ENCODE measurements around the gene LIPM.

The LIPM gene

DNA sequence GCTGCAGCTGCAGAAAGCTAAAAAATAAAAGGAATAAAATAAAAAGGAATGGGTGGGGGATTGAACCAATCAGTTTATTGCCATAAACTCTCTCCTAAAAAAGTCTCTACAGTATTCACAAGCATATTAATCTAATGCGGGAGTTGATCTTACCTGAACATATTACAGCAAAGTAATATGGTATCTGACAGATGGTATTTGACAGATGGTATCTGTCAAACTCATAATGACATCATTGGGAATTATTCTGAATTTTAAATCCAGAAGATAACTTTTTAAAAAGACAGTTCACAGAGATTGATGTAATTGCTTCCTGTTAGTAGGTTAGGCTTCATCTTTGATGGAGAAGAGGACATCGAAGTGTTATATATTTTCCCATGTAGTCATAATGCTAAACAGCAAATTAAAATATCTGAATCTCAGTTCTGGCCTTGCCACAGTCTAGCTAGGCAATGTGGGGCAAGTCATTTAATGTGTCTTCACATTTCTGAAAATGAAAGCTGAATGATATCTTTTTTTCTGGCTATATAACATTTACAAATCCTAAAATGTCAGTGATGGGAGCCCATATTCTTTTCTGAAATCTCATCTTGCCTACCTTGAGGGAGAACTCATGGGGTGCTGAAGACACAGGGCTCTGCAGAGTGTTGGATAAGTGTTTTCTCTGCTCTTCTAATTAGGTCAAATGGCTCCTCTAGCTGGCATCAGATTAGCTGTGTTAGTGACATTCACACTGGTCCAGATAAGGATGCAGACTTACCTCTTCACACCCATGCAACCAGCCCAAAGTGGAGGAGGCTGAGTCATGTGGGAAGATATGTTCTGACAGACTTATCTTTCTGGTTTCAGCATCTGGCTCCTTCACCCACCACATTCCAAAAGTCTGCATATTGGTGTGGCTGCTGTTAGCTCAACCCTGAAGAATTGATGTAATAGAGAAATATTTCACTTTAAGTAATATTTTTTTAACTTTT, 2.1 kb upstream of the LIPM start:
- no peak for DNase-seq (ENCODE audit: low read depth in 4 of 4, low spot score in 1 of 4)

GRCh38 chr10:88803641-88804040, 1.1 kb downstream of the LIPM start:
- no peak for DNase-seq (ENCODE audit: low read depth in 4 of 4, low spot score in 1 of 4)

DNA sequence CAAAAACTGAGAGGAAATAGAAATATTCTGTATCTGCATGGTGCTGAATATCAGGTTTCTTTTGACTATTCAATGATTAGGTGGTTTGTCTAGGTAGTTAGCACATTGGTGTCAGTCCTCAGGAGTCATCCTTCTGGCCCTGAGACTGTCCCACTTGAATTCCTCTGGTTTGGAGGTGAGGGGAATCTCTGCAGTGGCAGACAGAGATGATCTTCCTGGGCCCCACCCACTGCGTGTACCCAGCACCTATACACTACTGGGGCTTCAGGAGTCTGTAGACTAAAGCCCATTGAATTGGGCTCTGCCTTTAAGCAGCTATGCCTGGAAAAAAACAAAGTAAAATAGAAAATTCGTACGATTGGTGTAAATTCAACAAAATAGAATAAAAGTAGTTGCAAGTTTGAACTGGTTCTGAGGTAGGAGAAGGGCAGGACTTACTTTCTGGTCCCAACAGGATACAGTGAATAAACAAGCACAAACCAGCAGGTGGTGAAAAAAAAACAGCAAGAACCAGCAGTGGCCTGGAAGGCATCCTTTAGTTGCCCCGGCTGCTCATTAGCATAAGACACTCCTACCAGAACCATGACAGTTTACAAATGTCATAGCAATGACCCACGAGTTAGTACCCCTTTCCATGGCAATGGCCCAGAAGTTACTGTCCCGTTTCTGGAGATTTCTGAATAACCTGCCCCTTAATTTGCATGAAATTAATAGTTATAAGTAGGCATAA, 1.7 kb downstream of the LIPM start:
- no peak for DNase-seq (ENCODE audit: low read depth in 4 of 4, low spot score in 1 of 4)

- no peak for DNase-seq (ENCODE audit: low read depth in 4 of 4, low spot score in 1 of 4)
Observed at GRCh38 chr10:88805361-88805760, 2.8 kb downstream of the LIPM start.

- DNase-seq (ENCODE audit: low read depth in 4 of 4, low spot score in 1 of 4) = no peak
Observed at GRCh38 chr10:88805924-88806323, 3.4 kb downstream of the LIPM start.

DNA sequence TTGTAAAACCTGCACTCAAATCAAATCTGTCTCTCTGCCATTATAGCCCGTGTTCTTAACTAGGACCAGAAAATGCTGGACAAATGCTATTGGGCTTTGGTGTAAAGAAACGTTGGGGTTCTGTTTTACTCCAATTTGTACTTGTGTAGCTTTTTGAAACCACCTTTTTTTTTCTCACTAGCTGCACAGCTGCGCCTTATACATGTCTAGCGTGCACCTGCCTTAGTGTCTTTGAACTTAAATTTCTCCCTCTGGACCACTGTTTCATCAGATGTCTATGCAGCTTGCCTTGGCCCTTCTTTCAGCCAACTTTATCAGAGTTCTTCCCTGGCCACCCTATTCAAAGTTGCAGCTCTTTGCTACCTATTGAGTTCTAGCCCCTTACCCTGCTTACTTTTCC, 7.1 kb downstream of the LIPM start:
- DNase-seq (ENCODE audit: low read depth in 4 of 4, low spot score in 1 of 4) = no peak

GRCh38 chr10:88810196-88810961, 7.8 kb downstream of the LIPM start:
- DNase-seq (ENCODE audit: low read depth in 4 of 4, low spot score in 1 of 4) = peak in 1 of 4 experiments; percentile 5

- DNase-seq (ENCODE audit: low read depth in 4 of 4, low spot score in 1 of 4) = no peak
Observed at GRCh38 chr10:88813200-88813599, 10.7 kb downstream of the LIPM start.

- no peak for DNase-seq (ENCODE audit: low read depth in 4 of 4, low spot score in 1 of 4)
Observed at GRCh38 chr10:88819290-88819689, 16.8 kb downstream of the LIPM start.

DNA sequence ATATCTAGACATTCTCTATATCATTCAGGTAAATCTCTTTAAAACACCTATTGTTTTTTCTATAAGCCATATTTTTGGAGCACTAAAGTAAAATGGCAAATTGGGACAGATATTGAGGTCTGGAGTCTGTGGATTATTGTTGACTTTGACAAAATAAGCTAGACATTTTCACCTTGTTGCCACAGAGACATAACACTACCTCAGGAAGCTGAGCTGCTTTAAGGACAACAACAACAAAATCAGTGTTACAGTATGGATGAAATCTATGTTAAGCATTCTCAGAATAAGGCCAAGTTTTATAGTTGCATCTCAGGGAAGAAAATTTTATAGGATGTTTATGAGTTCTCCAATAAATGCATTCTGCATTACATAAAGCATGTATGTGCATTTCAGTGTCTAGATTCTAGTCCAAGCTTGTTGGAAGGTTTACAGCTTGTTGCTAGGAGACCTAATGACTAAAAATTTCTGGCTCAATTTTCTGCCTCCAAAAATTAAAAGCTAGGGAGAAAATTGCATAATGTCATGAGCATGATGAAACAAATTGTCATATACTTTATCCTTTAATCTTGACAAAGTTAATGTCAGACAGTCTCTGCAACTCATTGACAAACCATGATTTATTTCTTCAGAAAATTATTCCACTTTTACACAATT, 18.3 kb downstream of the LIPM start:
- no peak for DNase-seq (ENCODE audit: low read depth in 4 of 4, low spot score in 1 of 4)

- DNase-seq (ENCODE audit: low read depth in 4 of 4, low spot score in 1 of 4) = no peak
Observed at GRCh38 chr10:88826388-88826787, 23.9 kb downstream of the LIPM start.

DNA sequence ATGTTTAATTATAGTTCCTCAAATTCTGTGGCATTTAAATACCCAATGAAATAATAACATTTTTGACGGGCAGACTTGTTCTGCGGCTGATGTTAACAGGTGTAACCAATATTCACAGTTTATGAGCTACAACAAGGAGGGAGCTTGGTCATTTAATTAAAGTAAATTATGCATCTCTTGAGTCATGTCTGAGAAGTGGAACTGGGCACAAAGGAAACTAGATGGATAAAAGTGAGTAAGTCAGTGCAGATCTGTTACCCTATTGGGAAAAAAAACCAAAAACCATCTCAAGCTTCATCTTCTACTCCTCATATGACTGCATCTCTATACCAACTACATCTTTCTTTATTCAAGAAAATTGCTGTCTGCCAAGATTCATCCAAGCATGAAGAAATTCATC, 25.1 kb downstream of the LIPM start:
- no peak for DNase-seq (ENCODE audit: low read depth in 4 of 4, low spot score in 1 of 4)

DNA sequence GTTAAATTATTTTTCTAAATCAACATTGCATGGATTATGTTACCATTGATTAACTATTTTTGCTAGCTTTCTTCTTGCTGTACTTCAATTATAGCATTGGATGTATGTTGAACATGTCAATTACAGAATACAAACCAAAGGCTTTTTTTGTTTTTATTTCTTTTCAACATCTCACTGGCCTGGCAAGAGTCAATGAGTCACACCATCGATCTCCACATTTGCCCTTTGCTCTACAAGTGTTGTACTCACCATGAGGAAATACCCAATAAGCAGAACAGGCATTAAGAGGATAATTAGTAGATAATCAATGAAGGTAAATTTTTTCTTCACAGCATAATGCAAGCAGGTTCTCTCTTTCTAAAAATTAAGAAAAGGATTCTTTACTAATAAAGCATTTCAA, 25.8 kb downstream of the LIPM start:
- DNase-seq (ENCODE audit: low read depth in 4 of 4, low spot score in 1 of 4) = no peak

DNA sequence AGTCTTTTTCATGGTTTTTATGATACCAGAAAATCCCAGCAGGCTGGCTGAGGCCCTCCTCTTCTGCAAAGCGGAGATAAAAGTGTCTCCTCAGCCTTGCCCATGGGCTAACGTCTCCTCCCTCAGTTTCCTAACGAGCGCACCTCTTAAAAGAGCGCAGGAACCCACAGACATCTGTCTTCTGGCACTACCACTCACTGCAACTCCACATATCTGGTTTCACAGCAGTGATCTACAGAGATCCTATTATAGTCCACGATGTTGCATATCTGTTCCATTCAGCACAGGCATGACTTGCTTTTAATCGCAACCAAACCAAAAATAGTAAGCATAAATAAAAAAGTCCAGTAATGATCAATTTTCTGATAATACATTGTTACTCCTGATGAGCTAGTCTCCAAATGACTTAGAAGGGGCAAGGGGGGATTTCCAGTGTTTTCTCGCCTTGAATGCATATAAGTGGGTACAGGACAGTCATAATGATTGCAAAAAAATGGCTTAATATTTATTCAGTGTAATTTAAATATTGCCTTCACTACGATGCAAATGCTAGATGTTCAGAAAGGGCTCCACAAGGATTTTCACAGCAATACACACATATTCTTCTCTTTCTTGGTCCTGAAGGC, 28.2 kb downstream of the LIPM start:
- DNase-seq (ENCODE audit: low read depth in 4 of 4, low spot score in 1 of 4) = no peak

- DNase-seq (ENCODE audit: low read depth in 4 of 4, low spot score in 1 of 4) = peak in 1 of 4 experiments; percentile 7
Observed at GRCh38 chr10:88831709-88832108, 29.2 kb downstream of the LIPM start.

DNA sequence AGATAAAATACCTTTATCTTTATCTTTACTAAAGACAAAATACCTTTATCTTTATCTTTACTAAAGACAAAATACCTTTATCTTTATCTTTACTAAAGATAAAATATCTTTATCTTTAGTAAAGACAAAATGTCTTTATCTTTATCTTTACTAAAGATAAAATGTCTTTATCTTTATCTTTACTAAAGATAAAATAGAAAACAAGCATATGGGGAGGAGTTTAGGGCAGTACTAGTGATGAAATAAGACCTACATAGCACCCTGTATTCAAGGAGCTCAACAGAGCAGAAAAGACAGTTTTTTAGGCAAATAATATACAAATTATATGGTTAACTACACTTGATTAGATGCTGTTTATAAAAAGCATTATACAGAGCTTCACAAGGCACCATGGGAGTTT, 29.8 kb downstream of the LIPM start:
- DNase-seq (ENCODE audit: low read depth in 4 of 4, low spot score in 1 of 4) = no peak

DNA sequence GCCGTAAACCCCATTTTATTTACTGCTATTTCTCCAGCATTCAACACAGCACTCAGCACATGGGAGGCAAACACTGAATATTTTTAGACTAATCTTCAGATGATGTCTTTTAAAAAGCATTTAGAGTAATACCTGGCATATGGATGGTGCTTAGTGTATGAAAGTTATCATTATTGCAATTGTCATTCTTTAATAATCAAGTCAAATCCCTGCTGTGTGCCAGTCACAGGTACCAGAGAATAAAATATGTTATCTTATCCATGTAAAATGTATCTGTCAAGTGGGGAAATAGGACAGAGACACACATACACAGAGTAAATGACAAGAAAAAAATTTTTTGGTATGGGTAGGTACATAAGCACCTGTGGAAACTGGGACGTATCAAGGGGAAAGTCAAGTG, 30.6 kb downstream of the LIPM start:
- DNase-seq (ENCODE audit: low read depth in 4 of 4, low spot score in 1 of 4) = no peak

DNA sequence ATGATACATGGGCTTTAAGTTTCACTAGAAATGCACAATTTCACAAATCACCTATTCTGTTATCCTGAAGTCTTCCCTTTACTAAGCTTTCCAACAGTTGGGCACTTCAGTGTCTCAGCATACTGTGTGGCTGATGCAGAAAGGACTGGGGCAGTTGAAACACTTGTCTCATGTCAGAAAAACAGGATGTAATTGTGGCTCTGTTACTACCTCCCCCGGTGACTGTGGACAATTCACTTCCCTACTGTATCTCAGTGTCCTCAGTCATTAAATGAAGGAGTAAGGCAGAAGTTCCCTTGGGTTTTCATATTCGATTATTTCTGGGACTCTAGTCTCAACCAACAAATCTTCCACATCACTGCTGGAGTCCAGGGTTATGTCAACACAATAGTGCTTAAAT, 31.2 kb downstream of the LIPM start:
- DNase-seq (ENCODE audit: low read depth in 4 of 4, low spot score in 1 of 4) = no peak

DNA sequence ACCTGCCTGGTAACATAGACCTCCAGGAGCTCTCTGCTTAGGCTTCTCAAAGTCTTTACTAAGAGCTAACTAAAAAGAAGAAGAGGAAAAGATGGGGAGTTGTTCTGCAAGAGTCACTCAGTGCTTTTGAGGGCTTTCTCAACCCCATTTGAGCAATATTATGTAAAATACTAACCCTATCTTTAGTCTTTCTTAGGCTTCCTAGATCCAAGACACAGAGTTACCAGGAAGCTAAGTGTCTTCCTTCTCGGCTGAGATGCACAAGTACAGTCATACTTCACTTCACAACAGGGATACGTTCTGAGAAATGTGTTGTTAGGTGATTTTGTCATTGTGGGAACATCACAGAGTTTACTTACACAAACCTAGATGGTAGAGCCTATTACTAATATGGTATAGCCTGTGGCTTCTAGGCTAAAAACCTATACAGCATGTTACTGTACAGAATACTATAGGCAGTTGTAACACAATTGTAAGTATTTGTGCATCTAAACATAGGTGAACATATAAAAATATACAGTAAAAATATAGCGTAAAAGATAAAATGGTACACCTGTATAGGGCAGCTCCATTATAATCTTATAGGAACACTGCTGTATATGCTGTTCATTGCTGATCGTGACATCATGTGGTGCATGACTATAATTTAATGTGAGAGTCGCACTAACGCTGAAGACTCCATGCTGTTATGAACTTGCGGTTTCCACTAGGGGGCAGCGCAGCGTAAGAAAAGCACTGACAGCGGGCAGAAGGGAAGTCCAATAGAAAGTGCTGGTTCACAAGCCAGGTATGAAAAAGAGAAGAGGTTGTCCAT, 32.8 kb downstream of the LIPM start:
- peak; percentile 63 to 81 (median 75) for DNase-seq (ENCODE audit: low read depth in 4 of 4, low spot score in 1 of 4)

- no peak for DNase-seq (ENCODE audit: low read depth in 4 of 4, low spot score in 1 of 4)
Observed at GRCh38 chr10:88835910-88836221, 33.3 kb downstream of the LIPM start.
